GM18520 (cell line): ENCODE measurements around the gene OSER1.
A peak's percentile ranks its signal among the peaks of the same experiment; 100 is the strongest.
"Not testable (repeated sequence)": the region's sequence is repeated elsewhere in the genome, so short reads cannot be mapped to it uniquely, and the experiment has no call there.

Source experiments
- ATAC-seq: cut with Tn5 transposase; IDR thresholded peaks from one replicate; pipeline ENCODE4 v1.9.1; 2021; ENCODE audit not compliant: unreplicated experiment

The OSER1 gene

GRCh38 chr20:44210406-44211176 lies at the start of gene OSER1:
OSER1 (minus strand) TSS chr20:44210771; CDS start chr20:44206957, 3,814 bp downstream.
- ATAC-seq, result peak; percentile 66

- ATAC-seq, result no peak
Measured at GRCh38 chr20:44258226-44258890, 47.8 kb upstream of the OSER1 start.

- ATAC-seq, result no peak
Measured at GRCh38 chr20:44256961-44257360, 46.4 kb upstream of the OSER1 start.

GRCh38 chr20:44255942-44256341 lies 45.4 kb upstream of the OSER1 start:
- ATAC-seq, result no peak

GRCh38 chr20:44254073-44254472 lies 43.5 kb upstream of the OSER1 start:
- no peak for ATAC-seq

DNA sequence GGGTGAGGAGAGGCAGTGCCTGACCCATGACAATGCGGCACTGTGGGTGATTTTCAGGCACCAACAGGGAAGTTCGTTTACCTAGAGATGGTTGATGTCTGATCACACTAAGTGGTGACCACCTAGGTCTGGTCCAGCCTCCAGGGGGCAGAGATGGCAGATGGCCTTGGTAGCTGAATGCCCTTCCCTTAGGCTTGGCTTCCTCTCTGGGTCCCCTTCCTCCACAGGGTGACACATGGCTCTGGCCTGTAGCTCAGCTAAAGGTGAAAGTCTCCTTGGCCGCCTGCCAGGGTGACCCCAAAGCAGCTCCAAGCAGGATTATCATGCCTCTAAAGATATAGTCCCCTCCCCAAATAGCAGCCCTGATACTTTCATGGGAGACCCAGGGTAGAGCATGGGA lies 43.0 kb upstream of the OSER1 start:
- no peak for ATAC-seq

DNA sequence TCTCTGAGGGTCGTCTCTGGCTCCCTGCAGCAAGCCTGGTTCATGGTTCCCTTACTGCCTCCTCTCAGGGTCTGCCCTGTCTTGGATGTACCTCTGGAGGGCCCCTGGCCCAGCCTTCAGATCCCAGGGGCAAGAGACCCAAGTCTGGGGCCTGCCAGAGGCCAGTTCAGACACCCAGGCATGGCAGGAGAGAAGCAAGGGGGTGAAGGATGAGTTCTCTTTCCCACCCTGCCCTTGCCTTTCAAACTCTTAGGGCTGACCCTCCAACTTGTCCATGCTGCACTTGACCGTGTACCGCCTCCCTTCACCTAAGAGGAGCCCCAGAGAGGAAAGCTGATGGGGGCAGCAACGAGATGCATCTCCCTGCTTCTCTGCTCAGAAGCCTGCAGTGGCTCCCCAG lies 40.7 kb upstream of the OSER1 start:
- no peak for ATAC-seq

DNA sequence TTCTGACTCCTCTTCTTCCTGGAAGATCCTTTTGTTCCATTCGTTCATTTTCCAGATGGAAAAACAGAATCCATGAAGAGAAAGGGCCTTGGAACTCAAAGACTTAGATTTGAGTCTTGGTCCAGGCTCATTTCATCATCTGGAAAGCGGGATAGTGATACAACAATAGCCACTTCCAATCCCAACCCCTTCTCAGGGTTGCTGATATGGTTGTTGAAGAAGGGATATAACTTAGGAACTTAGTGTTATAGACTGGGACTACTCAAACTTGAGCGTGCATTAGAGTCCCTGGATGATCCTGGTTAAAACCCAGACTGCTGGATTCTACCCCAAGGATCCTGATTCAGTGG lies 37.8 kb upstream of the OSER1 start:
- ATAC-seq, result no peak

- ATAC-seq, result no peak
Measured at GRCh38 chr20:44247586-44248409, 37.2 kb upstream of the OSER1 start.

- ATAC-seq, result no peak
Measured at GRCh38 chr20:44247131-44247571, 36.6 kb upstream of the OSER1 start, which contains the start of gene GDAP1L1. GDAP1L1 (plus strand) TSS chr20:44247308; CDS start chr20:44247335, 27 bp downstream.

GRCh38 chr20:44245977-44246376 lies 35.4 kb upstream of the OSER1 start:
- ATAC-seq, result no peak

DNA sequence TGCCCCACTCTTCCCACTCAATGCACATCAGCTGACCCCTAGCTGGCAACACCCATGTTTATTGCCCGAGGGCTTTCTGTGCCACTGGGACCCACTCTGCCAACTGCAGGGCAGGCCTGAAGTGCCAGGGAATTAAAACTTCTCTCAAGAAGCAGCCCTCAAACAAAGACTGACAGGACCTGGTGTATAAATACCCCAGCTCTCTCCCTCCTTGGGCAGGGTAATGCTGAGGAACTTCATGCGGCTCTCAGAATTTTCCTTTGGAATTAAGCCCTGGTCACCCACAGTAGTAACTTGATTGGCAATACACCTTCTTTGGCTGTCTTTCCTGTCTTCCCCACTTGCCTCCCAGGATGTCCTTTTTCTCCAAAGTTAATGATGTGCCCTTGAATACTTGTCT lies 31.2 kb upstream of the OSER1 start:
- ATAC-seq, result no peak

- not testable (repeated sequence) for ATAC-seq
Measured at GRCh38 chr20:44236840-44237239, 26.3 kb upstream of the OSER1 start.

DNA sequence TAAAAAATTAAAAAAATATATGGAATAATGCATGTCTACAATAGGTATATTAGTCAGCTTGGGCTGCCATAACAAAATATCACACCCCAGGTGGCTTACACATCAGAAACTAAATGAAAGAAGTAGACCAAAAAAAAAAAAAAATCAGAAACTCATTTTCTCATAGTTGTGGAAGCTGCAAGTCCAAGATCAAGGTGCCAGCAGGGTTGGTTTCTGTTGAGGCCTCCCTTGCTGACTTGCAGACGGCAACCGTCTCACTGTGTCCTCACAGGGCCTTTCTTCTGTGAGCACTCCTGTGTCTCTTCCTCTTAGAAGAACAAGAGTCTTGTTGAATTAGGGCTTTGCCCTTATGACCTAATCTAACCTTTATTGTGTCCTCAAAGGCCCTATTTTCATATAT lies 25.1 kb upstream of the OSER1 start:
- no peak for ATAC-seq

DNA sequence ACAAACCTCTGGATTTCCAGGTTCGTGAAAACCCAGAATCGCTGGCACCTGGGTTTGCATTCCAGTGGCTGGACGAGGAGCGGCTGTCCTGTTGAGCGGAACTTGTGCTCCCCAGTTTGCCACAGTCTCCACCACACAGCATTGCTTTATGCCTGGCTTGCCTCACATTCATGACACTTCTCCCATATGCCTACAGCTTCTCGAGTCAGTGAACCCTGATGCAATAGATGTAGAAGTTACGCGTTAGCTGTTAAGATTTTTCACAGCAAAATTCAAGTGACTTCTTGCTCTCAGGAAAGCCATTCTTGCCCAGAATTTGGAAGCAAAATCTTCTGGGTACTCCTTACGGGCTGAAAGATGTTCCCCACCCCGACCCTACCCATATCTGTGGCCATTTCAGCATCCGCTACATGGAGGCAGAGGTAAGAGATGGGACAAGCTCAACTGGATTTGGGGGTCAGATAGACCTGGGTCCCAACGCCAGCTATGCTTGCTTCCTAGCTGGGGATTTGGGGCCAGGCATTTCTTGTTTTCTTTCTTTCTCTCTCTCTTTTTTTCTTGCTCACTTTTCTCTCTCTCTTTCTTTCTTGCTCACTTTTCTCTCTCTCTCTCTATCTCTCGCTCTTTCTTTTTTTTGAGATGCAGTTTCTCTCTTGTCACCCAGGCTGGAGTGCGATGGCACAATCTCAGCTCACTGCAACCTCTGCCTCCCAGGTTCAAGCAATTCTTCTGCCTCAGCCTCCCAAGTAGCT lies 24.2 kb upstream of the OSER1 start:
- no peak for ATAC-seq

GRCh38 chr20:44233436-44234016 lies 23.0 kb upstream of the OSER1 start:
- ATAC-seq, result no peak

GRCh38 chr20:44232469-44232856 lies 21.9 kb upstream of the OSER1 start:
- not testable (repeated sequence) for ATAC-seq

DNA sequence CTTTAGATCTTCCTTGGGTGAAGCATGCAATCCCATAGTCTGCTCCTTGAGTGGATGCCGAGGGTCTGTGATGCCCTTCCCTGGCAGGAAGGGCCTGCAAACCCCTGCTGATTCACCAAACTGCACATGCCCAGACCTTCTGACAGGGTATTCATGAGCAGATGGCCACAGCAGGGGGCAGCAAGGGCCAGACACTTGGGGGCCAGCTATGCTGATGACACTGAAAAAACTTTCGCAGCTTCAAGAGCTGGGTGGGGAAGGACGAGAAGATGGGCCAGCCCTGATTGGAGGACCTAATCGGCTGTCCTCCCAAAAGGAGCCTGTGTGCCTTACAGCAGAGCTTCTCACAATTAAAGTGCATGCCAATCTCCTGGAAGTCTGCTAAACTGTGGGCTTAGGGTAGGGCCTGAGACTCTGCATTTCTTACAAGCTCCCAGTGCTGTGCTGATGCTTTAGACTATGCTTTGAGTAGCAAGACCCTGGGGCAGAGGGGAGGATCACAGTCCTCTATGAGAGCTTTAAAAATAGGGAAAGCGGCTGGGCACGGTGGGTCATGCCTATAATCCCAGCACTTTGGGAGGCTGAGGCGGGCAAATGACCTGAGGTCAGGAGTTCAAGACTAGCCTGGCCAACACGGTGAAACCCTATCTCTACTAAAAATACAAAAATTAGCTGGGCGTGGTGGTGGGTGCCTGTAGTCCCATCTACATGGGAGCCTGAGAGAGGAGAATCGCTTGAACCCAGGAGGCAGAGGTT lies 21.3 kb upstream of the OSER1 start:
- no peak for ATAC-seq

- no peak for ATAC-seq
Measured at GRCh38 chr20:44231193-44231592, 20.6 kb upstream of the OSER1 start.
